OCI-LY7 (cell line): ENCODE data around the gene TFG. TPM values are rescaled to one million over a fixed set of nuclear protein-coding genes. Genes with fewer than 3 reads are reported as not detected.

Experiments
- BruUV-seq: library from RNA; stranded (reverse); fragments of 400-500 nt; replicated peaks from 2 replicates; lab custom pipeline; 2021; lab: Mats Ljungman, UMichigan
- CTCF ChIA-PET: fragments of 300-600 bp; sonication (Branson Sonifier 250); formaldehyde crosslinking; loops from one replicate; lab custom pipeline; 2022; ENCODE audit warnings: antibody characterized with exemption; ENCODE audit not compliant: unreplicated experiment; lab: Charles Lee
- POLR2A ChIA-PET: fragments of 300-600 bp; sonication (Branson Sonifier 250); formaldehyde crosslinking; loops from one replicate; lab custom pipeline; 2022; ENCODE audit warnings: antibody characterized with exemption; lab: Charles Lee
- DNase-seq: peaks from one replicate; pipeline ENCODE4 v3.0.0-alpha.2; 2015; ENCODE audit warnings: low spot score
- H2AFZ ChIP-seq: fragments of 200-600 bp; sonication (generic), shearing (Covaris generic); 2 replicates; pipeline ENCODE4 v1.6.1; 2014; ENCODE audit warnings: mild to moderate bottlenecking, antibody characterized with exemption, low read length, moderate library complexity
- H3K27ac ChIP-seq: fragments of 200-600 bp; sonication (generic); 2 replicates; pipeline ENCODE4 v1.5.1; 2014; ENCODE audit warnings: mixed run types, low read depth, mild to moderate bottlenecking, moderate library complexity, low read length, inconsistent platforms; ENCODE audit not compliant: poor library complexity, severe bottlenecking
- H3K36me3 ChIP-seq: fragments of 200-600 bp; sonication (generic); 2 replicates; pipeline ENCODE4 v1.6.1; 2014; ENCODE audit warnings: mild to moderate bottlenecking, antibody characterized with exemption, low read length, moderate library complexity, mixed read lengths; ENCODE audit not compliant: insufficient read depth
- H3K4me1 ChIP-seq: fragments of 200-600 bp; sonication (generic); 2 replicates; pipeline ENCODE4 v1.5.1; 2014; ENCODE audit warnings: mild to moderate bottlenecking, low read length; ENCODE audit not compliant: insufficient read depth, poor library complexity, severe bottlenecking
- H3K4me2 ChIP-seq: fragments of 200-600 bp; sonication (generic); 2 replicates; pipeline ENCODE4 v1.6.1; 2014; ENCODE audit warnings: mild to moderate bottlenecking, low read length
- H3K4me3 ChIP-seq: fragments of 200-600 bp; sonication (generic); 2 replicates; pipeline ENCODE4 v1.5.1; 2014; ENCODE audit warnings: mild to moderate bottlenecking, low read depth, low read length; ENCODE audit not compliant: poor library complexity, severe bottlenecking
- H3K79me2 ChIP-seq: fragments of 200-600 bp; sonication (generic); 2 replicates; pipeline ENCODE4 v1.6.1; 2016; ENCODE audit warnings: low read depth, mild to moderate bottlenecking, low read length, moderate library complexity, mixed read lengths; ENCODE audit not compliant: insufficient read depth
- H3K9me2 ChIP-seq: fragments of 200-600 bp; sonication (generic); 2 replicates; pipeline ENCODE4 v1.6.1; 2016; ENCODE audit warnings: mild to moderate bottlenecking, low read length, mixed read lengths; ENCODE audit not compliant: insufficient read depth
- H3K9me3 ChIP-seq: fragments of 200-600 bp; sonication (generic); 2 replicates; pipeline ENCODE4 v1.6.1; 2014; ENCODE audit warnings: mild to moderate bottlenecking, mixed run types, low read length, mixed read lengths
- H4K20me1 ChIP-seq: fragments of 200-600 bp; sonication (generic); 2 replicates; pipeline ENCODE4 v1.6.1; 2014; ENCODE audit warnings: mild to moderate bottlenecking, antibody characterized with exemption, low read length, moderate library complexity, mixed read lengths; ENCODE audit not compliant: insufficient read depth
- CTCF ChIP-seq: fragments of 200-600 bp; sonication (generic); conservative IDR thresholded peaks from 2 replicates; pipeline ENCODE4 v1.5.1; 2014; ENCODE audit warnings: mild to moderate bottlenecking, antibody characterized with exemption, low read length, moderate library complexity, mixed read lengths
- EZH2phosphoT487 ChIP-seq: fragments of 200-600 bp; sonication (generic); IDR thresholded peaks from 2 replicates; pipeline ENCODE4 v1.6.1; 2018; ENCODE audit warnings: low read depth, borderline replicate concordance, mild to moderate bottlenecking, mixed run types, antibody characterized with exemption, low read length, moderate library complexity, mixed read lengths
- intact Hi-C: fragments of 100-400 bp; cut with micrococcal nuclease; formaldehyde crosslinking; loops from one replicate; pipeline ENCODE4 v1.10.0; 2022; ENCODE audit not compliant: unreplicated experiment
- total RNA-seq, 2 experiments: library from RNA; depleted of rRNA in 1 of 2; stranded (reverse); fragments of >200 nt in 1 of 2; shearing (Covaris generic) in 1 of 2; gene quantifications; 2 replicates each; pipeline ENCODE4 v1.2.3, GENCODE V29; 2014 to 2022

Gene TFG
- total RNA-seq, 2 experiments from 2014 or later, result 29.4 to 61.1 TPM

DNA sequence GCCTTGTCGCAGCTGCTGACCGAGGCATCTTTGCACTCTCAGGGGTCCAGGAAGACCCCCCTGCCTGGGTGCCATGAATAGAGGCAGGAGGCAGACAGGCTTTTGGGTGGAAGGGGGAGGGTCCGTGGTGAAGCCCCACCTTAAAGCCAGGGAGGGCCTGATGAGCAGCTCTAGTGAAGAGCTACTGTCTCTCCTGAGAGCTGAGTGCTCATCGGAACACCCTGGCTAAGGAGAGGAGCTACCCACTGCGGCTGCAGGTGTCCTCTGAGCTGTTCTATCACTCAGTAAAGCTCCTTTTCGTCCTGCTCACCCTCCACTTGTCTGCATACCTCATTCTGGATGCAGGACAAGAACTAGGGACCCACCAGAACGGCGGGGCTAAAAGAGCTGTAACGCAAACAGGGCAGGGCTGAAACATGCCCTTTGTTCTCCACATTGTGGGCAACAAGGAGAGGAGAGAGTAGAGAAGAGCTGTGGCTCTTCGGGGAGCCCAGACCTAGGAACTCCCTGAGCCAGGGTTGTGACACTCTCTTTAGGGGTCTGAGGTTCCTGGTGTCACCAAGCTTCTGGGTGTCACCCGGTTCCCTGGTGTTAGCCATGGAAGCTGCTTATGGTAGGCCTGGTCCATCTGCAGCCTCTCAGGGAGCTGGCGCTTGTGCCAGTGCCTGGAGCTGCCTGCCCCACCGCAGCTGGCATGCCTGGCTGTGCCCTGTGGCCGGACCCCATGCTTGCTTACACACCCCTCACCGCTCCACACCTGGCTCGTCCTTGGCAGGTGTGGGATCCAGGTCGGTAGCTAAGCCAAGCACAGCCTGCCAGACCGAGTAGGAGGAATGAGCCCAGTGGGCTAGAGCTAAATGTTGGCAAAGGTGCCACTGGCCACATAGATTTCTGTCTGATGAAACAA lies 26.2 kb upstream of the TFG start:
- H3K36me3 ChIP-seq, result no peaks in the 10 kb centered on the region
- intact Hi-C loops, result no loop called here
- H3K27ac ChIP-seq, result no peak overlapping the region
- POLR2A ChIA-PET, result interaction anchor here (0.5 kb wide), 1 partner anchor 26 kb away, joined by 3 read pairs; the partner anchor contains the start of gene TFG
- H3K79me2 ChIP-seq, result no peaks in the 10 kb centered on the region
- TF ChIP-seq CTCF, result no peak
- TF ChIP-seq EZH2phosphoT487, result no peak
- H3K9me2 ChIP-seq, result no peaks in the 10 kb centered on the region
- no peak for DNase-seq
- no peak overlapping the region for H3K4me2 ChIP-seq
- H3K4me1 ChIP-seq, result no peaks in the 10 kb centered on the region
- no peaks in the 10 kb centered on the region for H3K9me3 ChIP-seq
- H4K20me1 ChIP-seq, result no peaks in the 10 kb centered on the region
- no peak overlapping the region for H3K4me3 ChIP-seq
- BruUV-seq, result no TSS peak
- CTCF ChIA-PET, result no interaction called here
- no peak overlapping the region for H2AFZ ChIP-seq

GRCh38 chr3:100693225-100693624 lies 16.1 kb upstream of the TFG start:
- no peak overlapping the region for H3K4me3 ChIP-seq
- CTCF ChIA-PET, result no interaction called here
- BruUV-seq, result no TSS peak

More at GRCh38 chr3:100693225-100693624, 16.1 kb upstream of the TFG start:
- H3K9me2 ChIP-seq, result peaks cover 7% of the 10 kb centered on the region; the same call in 1 of the 2 replicates
- no peak for DNase-seq
- no peaks in the 10 kb centered on the region for H4K20me1 ChIP-seq
- no peaks in the 10 kb centered on the region for H3K36me3 ChIP-seq
- POLR2A ChIA-PET, result interaction anchor here (0.8 kb wide), 1 partner anchor 44 kb away, joined by 3 read pairs; no protein-coding TSS in a partner anchor
- H3K79me2 ChIP-seq, result no peaks in the 10 kb centered on the region
- no peak for TF ChIP-seq EZH2phosphoT487
- TF ChIP-seq CTCF, result no peak
- no peaks in the 10 kb centered on the region for H3K4me1 ChIP-seq
- no peak overlapping the region for H2AFZ ChIP-seq
- H3K4me2 ChIP-seq, result no peak overlapping the region
- no peaks in the 10 kb centered on the region for H3K9me3 ChIP-seq
- no peak overlapping the region for H3K27ac ChIP-seq
- intact Hi-C loops, result no loop called here
